ENCODE data around the gene SLC48A1.
A peak's percentile ranks its signal among the peaks of the same experiment; 100 is the strongest.

Gene SLC48A1

GRCh38 chr12:47744778-47745436, 28.1 kb upstream of the SLC48A1 start:
- DNase-seq, result no peak

DNA sequence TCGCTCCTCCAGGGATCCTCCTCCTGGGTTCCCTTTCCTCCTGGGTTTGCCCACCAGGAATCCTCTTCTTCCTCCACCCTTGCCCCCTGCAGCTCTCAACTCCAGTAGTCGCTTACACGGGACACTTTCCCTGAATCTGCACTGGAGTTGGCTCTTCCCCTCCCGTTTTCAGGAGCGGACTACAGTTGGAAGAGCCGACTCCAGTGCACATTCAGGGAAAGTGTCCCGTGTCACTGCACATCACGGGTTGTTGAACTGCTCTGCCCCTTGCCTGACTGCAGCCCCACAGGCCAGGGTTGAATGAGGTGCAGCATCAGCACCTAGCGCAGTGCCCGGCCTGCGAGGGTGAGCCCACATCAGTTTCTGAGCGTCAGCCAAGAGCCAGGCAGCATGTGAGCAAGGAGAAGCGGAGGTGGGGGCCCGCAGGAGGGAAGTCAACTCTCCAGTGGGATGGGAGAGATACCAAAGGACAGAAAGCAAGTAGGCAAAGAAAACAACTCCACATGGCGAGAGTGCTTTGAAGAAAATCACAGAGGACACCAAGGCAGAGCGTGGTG, 27.5 kb upstream of the SLC48A1 start:
- no peak for DNase-seq

- DNase-seq, result no peak
These were observed 27.0 kb upstream of the SLC48A1 start for GRCh38 chr12:47746073-47746472.

DNA sequence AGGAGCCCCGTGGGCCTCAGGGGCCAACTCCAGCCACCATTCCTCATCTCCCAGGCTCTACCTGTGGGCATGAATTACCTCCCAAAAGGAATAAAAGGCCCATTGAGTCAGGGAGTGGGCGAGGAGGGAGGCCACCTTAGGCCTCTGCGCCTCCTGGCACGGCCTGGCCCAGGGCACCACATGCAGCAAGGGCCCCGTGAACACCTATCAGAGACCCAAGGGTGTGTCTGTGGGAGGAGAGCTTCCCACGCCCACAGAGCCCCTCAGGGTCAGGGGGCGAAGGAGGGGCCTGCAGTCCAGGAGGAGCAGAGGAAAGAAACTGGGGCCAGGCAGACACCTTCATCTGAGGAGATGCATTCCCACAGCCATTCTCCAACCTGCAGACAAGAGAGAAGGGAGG, 26.5 kb upstream of the SLC48A1 start:
- no peak for DNase-seq

- DNase-seq, result no peak
These were observed 25.9 kb upstream of the SLC48A1 start for GRCh38 chr12:47747126-47747525.

DNA sequence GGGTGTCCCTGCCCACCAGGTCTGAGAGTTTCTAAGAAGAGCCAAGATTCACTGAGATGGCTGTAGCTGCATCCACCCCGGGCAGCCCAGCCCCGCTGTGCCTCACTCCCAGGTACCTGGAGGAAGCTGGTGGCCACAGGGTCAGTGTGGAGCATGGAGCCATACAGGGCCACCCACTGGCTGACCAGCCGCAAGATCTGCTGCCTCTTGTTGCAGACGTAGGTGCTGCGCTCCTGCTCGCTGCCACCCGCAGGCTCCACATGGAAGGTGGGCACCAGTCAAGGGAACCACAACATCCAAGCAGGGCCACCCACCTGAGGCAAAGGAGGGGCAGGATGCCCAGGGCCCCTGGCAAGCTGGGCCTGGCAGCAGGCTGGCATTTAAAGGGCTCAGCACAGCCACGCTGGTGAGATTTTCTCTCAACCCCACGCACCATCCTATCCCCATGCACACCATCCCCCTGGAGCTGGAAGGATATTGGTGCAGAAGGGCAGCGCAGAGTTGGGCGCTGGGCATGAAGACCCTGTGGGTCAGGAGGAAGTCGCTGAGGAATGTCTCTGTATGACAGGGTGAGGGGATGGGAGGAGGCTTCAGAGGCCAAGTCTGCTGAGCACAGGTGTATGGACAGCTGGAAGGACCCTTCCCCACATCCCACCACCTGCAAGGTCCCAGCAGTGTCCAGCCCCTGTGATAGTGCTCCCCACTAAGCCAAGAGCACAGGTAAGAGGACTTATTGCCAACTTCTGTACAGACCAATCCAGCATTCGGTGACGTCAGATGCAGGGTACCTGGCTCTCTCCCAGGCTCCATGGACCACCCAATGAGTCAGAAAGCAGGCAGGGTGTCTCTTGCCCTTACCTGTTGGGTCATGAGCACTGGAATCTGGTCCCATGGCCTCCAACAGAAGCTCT, 25.2 kb upstream of the SLC48A1 start:
- no peak for DNase-seq

DNA sequence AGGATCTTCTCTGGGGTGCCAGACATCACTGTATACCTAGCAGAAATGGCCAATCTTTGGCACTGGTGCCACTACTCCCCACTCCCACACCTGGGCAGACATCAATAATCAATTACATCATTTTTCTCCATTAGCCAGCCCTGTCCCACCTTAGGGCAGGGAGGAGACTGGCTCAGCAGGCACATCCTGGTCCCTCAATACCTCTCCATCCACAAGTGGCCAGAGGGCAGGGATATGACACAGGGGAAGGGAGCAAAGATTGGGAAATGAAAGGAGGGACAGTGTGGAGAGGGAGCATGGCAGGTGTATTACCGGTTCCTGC, 24.6 kb upstream of the SLC48A1 start:
- DNase-seq, result no peak

GRCh38 chr12:47748899-47749298, 24.1 kb upstream of the SLC48A1 start:
- no peak for DNase-seq

- no peak for DNase-seq
These were observed 22.7 kb upstream of the SLC48A1 start for GRCh38 chr12:47750229-47750798.

- no peak for DNase-seq
These were observed 22.0 kb upstream of the SLC48A1 start for GRCh38 chr12:47750916-47751470.

- no peak for DNase-seq
These were observed 21.5 kb upstream of the SLC48A1 start for GRCh38 chr12:47751561-47751960.

DNA sequence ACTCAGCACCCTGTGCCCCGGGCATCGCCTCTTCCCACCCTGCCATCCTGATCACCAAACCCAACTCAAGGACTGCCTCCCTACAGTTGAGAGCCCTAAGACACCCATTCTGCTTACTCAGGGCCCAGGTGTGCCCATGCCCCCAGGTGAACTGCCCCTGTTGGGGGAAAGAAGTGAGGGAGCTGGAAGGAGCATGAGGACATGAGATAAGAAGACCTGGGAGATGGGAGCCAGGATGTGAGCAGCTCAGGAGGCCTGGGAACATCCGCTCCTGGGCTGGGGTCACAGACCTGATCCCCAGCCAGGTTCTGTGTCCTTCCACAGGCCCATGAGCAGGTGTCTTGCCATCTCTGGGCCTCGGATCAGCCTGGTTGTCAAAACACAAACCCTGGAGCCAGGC, 20.9 kb upstream of the SLC48A1 start:
- DNase-seq, result no peak

GRCh38 chr12:47752552-47752951, 20.5 kb upstream of the SLC48A1 start:
- no peak for DNase-seq

GRCh38 chr12:47753021-47754001, 19.7 kb upstream of the SLC48A1 start:
- DNase-seq, result peak; percentile 92

- no peak for DNase-seq
These were observed 18.9 kb upstream of the SLC48A1 start for GRCh38 chr12:47754126-47754525.

DNA sequence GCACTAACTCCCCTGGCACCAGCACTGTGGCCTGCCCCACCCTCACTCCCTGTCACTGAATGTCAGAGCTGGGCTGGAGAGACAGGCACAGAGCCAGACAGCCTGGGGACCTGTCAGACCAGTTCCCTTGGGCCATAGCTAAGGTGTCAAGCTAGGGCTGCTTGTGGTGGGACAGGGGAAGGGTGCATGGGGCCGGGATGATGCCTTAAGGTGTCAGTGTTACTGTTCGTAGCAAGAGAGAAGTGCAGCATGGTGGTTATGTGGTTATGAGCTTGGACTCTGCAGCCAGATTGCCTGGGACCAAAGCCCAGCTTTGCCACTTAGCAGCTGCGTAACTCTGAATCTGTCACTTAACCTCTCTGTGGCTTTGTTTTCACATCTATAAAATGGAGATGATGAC, 18.2 kb upstream of the SLC48A1 start:
- DNase-seq, result peak; percentile 82

DNA sequence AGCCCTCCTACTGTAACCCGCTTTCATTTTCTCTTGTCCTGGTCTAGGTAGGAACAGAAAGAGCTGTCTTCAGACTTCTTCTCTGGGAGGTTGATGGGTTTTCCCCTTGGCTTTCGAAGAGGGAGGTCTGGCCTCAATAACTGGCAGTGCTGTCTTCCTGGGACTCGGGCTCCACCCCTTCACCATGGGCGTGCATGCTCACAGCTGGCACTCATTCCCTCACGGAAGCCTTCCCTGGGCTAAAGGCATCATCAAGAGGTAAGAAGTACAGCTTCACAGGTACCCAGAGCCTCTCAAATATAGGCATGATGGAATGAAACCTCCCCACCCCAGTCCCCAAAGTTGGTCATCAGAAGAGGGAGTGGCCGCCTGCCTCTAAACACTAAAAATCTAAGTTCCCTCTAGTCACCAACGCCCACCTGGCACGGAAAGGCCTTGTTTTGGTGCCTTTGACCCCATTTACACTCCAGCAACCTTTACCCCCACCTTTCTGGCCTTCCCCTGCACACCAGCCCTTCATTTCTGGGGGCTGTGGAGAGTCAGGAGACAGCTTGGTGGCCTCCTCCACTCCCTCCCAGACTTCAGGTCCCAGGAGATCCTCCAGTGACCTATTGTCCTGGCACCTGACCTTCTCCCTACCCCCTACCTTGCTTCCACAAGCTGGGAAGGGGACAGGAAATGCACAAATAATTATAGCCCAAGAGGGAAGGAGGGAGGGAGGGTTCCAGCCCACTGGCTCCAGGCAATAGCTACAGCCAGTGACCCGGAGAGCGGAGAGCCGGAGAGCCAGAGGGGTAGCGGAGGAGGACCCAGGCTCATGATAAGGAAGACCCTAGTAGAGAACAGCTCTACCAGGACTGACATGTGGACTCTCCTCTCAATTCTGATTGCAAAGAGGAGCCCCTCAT, 17.1 kb upstream of the SLC48A1 start:
- DNase-seq, result no peak

DNA sequence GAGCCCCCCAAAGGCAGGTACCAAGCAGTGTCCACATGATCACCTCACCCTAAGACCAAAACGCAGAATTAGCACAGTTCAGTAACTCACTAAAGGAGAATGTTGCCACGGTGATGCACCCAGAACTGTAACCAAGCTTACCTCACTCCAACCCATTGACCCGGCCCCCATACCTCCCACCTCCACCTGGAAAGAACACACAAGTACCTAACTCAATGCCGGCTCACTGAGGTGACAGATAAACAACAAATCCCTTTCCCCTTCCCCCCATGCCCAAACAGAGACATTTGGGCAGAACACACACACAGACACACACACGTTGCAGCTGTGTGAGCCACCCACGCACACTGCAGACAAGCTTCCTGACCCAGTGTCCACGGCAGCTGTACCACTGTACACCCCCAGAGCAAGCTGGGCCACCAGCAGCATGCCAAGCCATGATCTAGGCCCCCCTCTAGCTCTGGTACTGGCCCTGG, 15.6 kb upstream of the SLC48A1 start:
- no peak for DNase-seq

DNA sequence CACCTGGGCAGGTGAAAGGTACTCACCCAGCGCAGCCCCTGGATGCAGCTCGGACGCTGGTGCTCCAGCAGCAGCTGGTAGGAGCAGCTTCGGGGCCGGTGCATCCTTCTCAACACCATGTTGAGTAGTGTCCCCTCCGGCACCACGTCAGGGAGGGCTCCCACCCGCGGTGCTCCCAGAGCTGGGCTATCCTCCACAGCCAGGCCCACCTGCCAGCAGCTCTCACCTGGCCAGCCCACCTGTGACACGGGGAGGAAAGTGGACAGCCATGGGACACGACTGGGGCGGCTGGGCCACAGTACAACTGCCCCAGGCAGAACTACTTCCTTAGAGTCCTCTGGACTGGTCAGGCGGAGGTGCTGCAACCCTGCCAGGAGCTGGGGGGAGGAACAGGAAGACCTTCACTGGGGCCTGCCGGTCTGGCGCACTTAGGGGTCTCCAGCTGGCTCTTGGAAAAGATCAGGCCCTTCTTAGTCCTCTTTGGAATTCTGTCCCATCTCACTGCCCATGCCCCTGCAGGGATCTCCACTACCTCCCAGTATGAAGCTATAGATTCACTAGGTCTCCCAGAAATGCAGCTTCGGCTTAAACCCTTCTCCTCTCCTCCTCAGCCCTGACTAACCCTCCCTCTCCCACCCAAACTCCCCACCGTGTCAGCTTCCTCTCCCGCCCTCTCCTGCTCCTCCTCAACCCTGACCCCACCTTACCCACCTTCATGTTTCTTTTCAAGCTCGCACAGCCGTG, 15.0 kb upstream of the SLC48A1 start:
- DNase-seq, result peak; percentile 86

DNA sequence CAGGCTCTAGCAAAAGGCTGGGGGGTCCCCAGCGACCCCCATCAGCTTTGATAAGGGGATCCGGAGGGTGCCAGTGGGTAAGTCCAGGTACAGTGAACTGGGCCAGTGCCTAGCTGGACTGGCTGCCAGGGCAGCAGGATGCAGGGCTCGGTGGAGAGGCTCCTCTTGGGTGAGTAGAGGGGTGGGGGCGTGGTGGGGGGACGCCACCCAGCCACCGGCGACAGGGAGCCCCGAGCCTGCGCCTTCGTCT, 14.5 kb upstream of the SLC48A1 start:
- no peak for DNase-seq
